ENCODE measurements around the gene NCAM1. TPM values are rescaled to one million over a fixed set of nuclear protein-coding genes. Genes with fewer than 3 reads are reported as not detected.
"Not testable (repeated sequence)": the region's sequence is repeated elsewhere in the genome, so short reads cannot be mapped to it uniquely, and the experiment has no call there.

The NCAM1 gene
- total and polyA plus RNA-seq, 2 donors (not counting 3 experiments of a cell fraction or from before 2014, with no cell fraction given), result 0.03 TPM; not detected in 1

GRCh38 chr11:112922606-112923005 is 38.6 kb upstream of the NCAM1 start:
- no peak for TF ChIP-seq MAX (IDR thresholded peaks at IDR 0.05; ENCODE audit: insufficient read depth, insufficient read length)
- no peak for TF ChIP-seq JUN (IDR thresholded peaks at IDR 0.05; ENCODE audit: borderline replicate concordance, insufficient read depth, insufficient read length, low read depth)
- TF ChIP-seq, protein P1, sequence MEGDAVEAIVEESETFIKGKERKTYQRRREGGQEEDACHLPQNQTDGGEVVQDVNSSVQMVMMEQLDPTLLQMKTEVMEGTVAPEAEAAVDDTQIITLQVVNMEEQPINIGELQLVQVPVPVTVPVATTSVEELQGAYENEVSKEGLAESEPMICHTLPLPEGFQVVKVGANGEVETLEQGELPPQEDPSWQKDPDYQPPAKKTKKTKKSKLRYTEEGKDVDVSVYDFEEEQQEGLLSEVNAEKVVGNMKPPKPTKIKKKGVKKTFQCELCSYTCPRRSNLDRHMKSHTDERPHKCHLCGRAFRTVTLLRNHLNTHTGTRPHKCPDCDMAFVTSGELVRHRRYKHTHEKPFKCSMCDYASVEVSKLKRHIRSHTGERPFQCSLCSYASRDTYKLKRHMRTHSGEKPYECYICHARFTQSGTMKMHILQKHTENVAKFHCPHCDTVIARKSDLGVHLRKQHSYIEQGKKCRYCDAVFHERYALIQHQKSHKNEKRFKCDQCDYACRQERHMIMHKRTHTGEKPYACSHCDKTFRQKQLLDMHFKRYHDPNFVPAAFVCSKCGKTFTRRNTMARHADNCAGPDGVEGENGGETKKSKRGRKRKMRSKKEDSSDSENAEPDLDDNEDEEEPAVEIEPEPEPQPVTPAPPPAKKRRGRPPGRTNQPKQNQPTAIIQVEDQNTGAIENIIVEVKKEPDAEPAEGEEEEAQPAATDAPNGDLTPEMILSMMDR (IDR thresholded peaks at IDR 0.05; ENCODE audit: extremely low read depth in 1 of 2, insufficient read depth in 1 of 2, low read depth in 1 of 2, low read length in 2 of 2), result no peak
- TF ChIP-seq EZH2 (IDR thresholded peaks at IDR 0.05; ENCODE audit: borderline replicate concordance, low read depth, low read length, severe bottlenecking), result no peak
- no peak for TF ChIP-seq FOS (IDR thresholded peaks at IDR 0.05; ENCODE audit: borderline replicate concordance, insufficient read depth, low read length)
- no peak for TF ChIP-seq GATA2 (IDR thresholded peaks at IDR 0.05; ENCODE audit: insufficient read depth, insufficient read length, low read depth, low read length)
- TF ChIP-seq POLR2AphosphoS5 (IDR thresholded peaks at IDR 0.05; ENCODE audit: insufficient read depth, low read depth, low read length), result no peak
- no peak for TF ChIP-seq MYC (IDR thresholded peaks at IDR 0.05; ENCODE audit: low read depth, low read length)
- no peak for TF ChIP-seq POLR2A (IDR thresholded peaks at IDR 0.05; ENCODE audit: low read depth, low read length)
- Histone ChIP-seq H3K9ac (replicated peaks; ENCODE audit: extremely low read depth, insufficient read depth, low read length) (no peak overlapping the region), H3K27me3 (ENCODE audit: control insufficient read depth in 2 of 2, insufficient read depth in 2 of 2, low read length in 2 of 2) (no peaks in the 10 kb centered on the region), H4K20me1 (replicated peaks; ENCODE audit: control insufficient read depth, extremely low read depth, insufficient read depth, low read length) (no peaks in the 10 kb centered on the region), H3K79me2 (ENCODE audit: control insufficient read depth, insufficient read depth, low read length) (no peaks in the 10 kb centered on the region), H3K9me1 (replicated peaks; ENCODE audit: control insufficient read depth, extremely low read depth, insufficient read depth, low read length) (no peaks in the 10 kb centered on the region), H3K9me3 (replicated peaks; ENCODE audit: control insufficient read depth, insufficient read depth, low read length) (no peaks in the 10 kb centered on the region), H3K4me2 (ENCODE audit: insufficient read depth, low read length) (no peak overlapping the region), H3K27ac (ENCODE audit: insufficient read depth, low read depth, low read length) (no peak overlapping the region), H3K4me3 (replicated peaks in 1 of 3; ENCODE audit: insufficient read depth in 1 of 3, low read depth in 1 of 3, low read length in 3 of 3) (no peak overlapping the region), H3K4me1 (ENCODE audit: control insufficient read depth, extremely low read depth, insufficient read depth, low read length) (no peaks in the 10 kb centered on the region), H2AFZ (ENCODE audit: low read depth, low read length) (no peak overlapping the region), H3K36me3 (ENCODE audit: control insufficient read depth in 2 of 2, extremely low read depth in 1 of 2, insufficient read depth in 2 of 2, low read length in 2 of 2) (no peaks in the 10 kb centered on the region)
- ChIA-PET POLR2A (no interaction called here), CTCF (no interaction called here)
- DNase-seq (ENCODE audit: low read depth, low spot score) (no peak), FAIRE-seq (no peak)
- BruUV-seq (replicated peaks), result no TSS peak
- intact Hi-C loops (cut with micrococcal nuclease), result no loop called here
- dilution Hi-C loops (cut with MboI; ENCODE audit: extremely low pct_ligation_motif_present, low sequenced_read_pairs), result no loop called here

DNA sequence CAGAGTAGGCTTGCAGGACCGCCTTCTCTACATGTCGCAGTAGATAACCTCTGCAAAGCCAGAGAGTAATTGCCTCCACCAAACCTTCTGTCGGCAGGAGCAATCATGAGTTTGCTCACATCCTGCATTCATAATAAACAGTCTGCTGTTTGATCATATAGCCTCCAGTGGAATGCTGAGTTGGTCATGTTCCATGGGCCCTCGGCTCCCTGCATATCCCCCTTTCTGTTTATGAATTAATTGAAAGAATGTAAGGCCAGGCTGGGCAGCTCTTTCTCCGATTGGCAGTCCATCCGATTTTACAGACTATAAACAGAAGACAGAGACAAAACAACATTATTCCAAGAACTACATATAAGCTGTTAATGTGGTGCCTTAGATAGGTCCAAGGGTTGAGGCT is 36.4 kb upstream of the NCAM1 start:
- H3K79me2 ChIP-seq (ENCODE audit: control insufficient read depth, insufficient read depth, low read length); DNase-seq (ENCODE audit: low read depth, low spot score); H3K9me1 ChIP-seq (replicated peaks; ENCODE audit: control insufficient read depth, extremely low read depth, insufficient read depth, low read length); H2AFZ ChIP-seq (ENCODE audit: low read depth, low read length); POLR2A ChIA-PET; H3K27me3 ChIP-seq (ENCODE audit: control insufficient read depth in 2 of 2, insufficient read depth in 2 of 2, low read length in 2 of 2); H4K20me1 ChIP-seq (replicated peaks; ENCODE audit: control insufficient read depth, extremely low read depth, insufficient read depth, low read length); H3K9ac ChIP-seq (replicated peaks; ENCODE audit: extremely low read depth, insufficient read depth, low read length); H3K27ac ChIP-seq (ENCODE audit: insufficient read depth, low read depth, low read length); FAIRE-seq; BruUV-seq (replicated peaks); CTCF ChIA-PET; H3K4me3 ChIP-seq (replicated peaks in 1 of 3; ENCODE audit: insufficient read depth in 1 of 3, low read depth in 1 of 3, low read length in 3 of 3); H3K9me3 ChIP-seq (replicated peaks; ENCODE audit: control insufficient read depth, insufficient read depth, low read length); H3K4me2 ChIP-seq (ENCODE audit: insufficient read depth, low read length); dilution Hi-C loops (cut with MboI; ENCODE audit: extremely low pct_ligation_motif_present, low sequenced_read_pairs); H3K36me3 ChIP-seq (ENCODE audit: control insufficient read depth in 2 of 2, extremely low read depth in 1 of 2, insufficient read depth in 2 of 2, low read length in 2 of 2); H3K4me1 ChIP-seq (ENCODE audit: control insufficient read depth, extremely low read depth, insufficient read depth, low read length); intact Hi-C loops (cut with micrococcal nuclease): not testable (repeated sequence)

Measured in endothelial cell of umbilical vein (primary cell).